Measurements from ENCODE around the gene PSMD2.
"Not testable (repeated sequence)": the region's sequence is repeated elsewhere in the genome, so short reads cannot be mapped to it uniquely, and the experiment has no call there.

Gene PSMD2

GRCh38 chr3:184337981-184338380 lies 38.9 kb downstream of the PSMD2 start:
- no peak for DNase-seq (ENCODE audit: low read depth in 2 of 3, low spot score in 1 of 3)

GRCh38 chr3:184338511-184338945 lies 39.5 kb downstream of the PSMD2 start:
- no peak for DNase-seq (ENCODE audit: low read depth in 2 of 3, low spot score in 1 of 3)

GRCh38 chr3:184339001-184339400 lies 40.0 kb downstream of the PSMD2 start:
- no peak for DNase-seq (ENCODE audit: low read depth in 2 of 3, low spot score in 1 of 3)

GRCh38 chr3:184339451-184340135 lies 40.6 kb downstream of the PSMD2 start:
- DNase-seq (ENCODE audit: low read depth in 2 of 3, low spot score in 1 of 3), result not testable (repeated sequence)

GRCh38 chr3:184341925-184342324 lies 42.9 kb downstream of the PSMD2 start:
- DNase-seq (ENCODE audit: low read depth in 2 of 3, low spot score in 1 of 3), result no peak

GRCh38 chr3:184343200-184343876 lies 44.3 kb downstream of the PSMD2 start:
- DNase-seq (ENCODE audit: low read depth in 2 of 3, low spot score in 1 of 3), result no peak

GRCh38 chr3:184344579-184345316 lies 45.7 kb downstream of the PSMD2 start:
- DNase-seq (ENCODE audit: low read depth in 2 of 3, low spot score in 1 of 3), result no peak

GRCh38 chr3:184345317-184346144 lies 46.5 kb downstream of the PSMD2 start:
- DNase-seq (ENCODE audit: low read depth in 2 of 3, low spot score in 1 of 3), result no peak

GRCh38 chr3:184346480-184347190 lies 47.6 kb downstream of the PSMD2 start:
- no peak for DNase-seq (ENCODE audit: low read depth in 2 of 3, low spot score in 1 of 3)

GRCh38 chr3:184347321-184348056 lies 48.4 kb downstream of the PSMD2 start:
- DNase-seq (ENCODE audit: low read depth in 2 of 3, low spot score in 1 of 3), result no peak

GRCh38 chr3:184348057-184348382 lies 49.0 kb downstream of the PSMD2 start:
- no peak for DNase-seq (ENCODE audit: low read depth in 2 of 3, low spot score in 1 of 3)

- DNase-seq (ENCODE audit: low read depth in 2 of 3, low spot score in 1 of 3), result no peak
Measured at GRCh38 chr3:184349563-184350470, 50.8 kb downstream of the PSMD2 start.

- DNase-seq (ENCODE audit: low read depth in 2 of 3, low spot score in 1 of 3), result no peak
Measured at GRCh38 chr3:184350618-184351017, 51.6 kb downstream of the PSMD2 start.

GRCh38 chr3:184351511-184352148 lies 52.6 kb downstream of the PSMD2 start:
- no peak for DNase-seq (ENCODE audit: low read depth in 2 of 3, low spot score in 1 of 3)

GRCh38 chr3:184352149-184352785 lies 53.2 kb downstream of the PSMD2 start:
- DNase-seq (ENCODE audit: low read depth in 2 of 3, low spot score in 1 of 3), result no peak

GRCh38 chr3:184352897-184353545 lies 54.0 kb downstream of the PSMD2 start:
- no peak for DNase-seq (ENCODE audit: low read depth in 2 of 3, low spot score in 1 of 3)

GRCh38 chr3:184353546-184353941 lies 54.5 kb downstream of the PSMD2 start:
- DNase-seq (ENCODE audit: low read depth in 2 of 3, low spot score in 1 of 3), result no peak

Data from stimulated activated CD4-positive, alpha-beta T cell treated with anti-CD3 and anti-CD28 coated beads, Interleukin-12 subunit alpha, Interleukin-12 subunit beta, amount 100 ng/mL, for 48 hours (primary cell).